ENCODE data around the gene GJA1.

DNA sequence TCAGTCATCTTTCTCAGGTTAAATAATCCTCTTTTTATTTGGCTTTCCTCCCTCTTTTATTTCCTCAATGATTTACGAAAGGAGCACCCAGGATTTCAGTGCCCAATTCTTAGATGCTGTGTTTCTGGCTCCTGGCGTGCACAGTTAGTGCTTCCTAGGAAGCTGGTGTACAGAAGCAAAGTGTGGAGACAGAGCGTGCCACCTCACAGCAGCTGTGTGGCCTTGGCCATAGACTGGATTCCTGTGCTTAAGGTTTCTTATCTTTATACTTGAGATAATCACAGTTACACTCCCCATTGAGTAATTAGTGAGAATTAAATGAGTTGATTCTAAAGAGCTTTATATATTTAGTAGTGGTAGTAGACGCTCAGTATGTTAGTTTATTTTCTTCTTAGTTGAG lies 39.7 kb upstream of the GJA1 start:
- TF ChIP-seq, protein P1, sequence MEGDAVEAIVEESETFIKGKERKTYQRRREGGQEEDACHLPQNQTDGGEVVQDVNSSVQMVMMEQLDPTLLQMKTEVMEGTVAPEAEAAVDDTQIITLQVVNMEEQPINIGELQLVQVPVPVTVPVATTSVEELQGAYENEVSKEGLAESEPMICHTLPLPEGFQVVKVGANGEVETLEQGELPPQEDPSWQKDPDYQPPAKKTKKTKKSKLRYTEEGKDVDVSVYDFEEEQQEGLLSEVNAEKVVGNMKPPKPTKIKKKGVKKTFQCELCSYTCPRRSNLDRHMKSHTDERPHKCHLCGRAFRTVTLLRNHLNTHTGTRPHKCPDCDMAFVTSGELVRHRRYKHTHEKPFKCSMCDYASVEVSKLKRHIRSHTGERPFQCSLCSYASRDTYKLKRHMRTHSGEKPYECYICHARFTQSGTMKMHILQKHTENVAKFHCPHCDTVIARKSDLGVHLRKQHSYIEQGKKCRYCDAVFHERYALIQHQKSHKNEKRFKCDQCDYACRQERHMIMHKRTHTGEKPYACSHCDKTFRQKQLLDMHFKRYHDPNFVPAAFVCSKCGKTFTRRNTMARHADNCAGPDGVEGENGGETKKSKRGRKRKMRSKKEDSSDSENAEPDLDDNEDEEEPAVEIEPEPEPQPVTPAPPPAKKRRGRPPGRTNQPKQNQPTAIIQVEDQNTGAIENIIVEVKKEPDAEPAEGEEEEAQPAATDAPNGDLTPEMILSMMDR (IDR thresholded peaks at IDR 0.05; ENCODE audit: poor library complexity, severe bottlenecking) = no peak
- no peak for TF ChIP-seq EZH2 (IDR thresholded peaks at IDR 0.05; ENCODE audit: borderline replicate concordance, insufficient read depth, low read length, poor library complexity, severe bottlenecking)
- TF ChIP-seq, protein P2, sequence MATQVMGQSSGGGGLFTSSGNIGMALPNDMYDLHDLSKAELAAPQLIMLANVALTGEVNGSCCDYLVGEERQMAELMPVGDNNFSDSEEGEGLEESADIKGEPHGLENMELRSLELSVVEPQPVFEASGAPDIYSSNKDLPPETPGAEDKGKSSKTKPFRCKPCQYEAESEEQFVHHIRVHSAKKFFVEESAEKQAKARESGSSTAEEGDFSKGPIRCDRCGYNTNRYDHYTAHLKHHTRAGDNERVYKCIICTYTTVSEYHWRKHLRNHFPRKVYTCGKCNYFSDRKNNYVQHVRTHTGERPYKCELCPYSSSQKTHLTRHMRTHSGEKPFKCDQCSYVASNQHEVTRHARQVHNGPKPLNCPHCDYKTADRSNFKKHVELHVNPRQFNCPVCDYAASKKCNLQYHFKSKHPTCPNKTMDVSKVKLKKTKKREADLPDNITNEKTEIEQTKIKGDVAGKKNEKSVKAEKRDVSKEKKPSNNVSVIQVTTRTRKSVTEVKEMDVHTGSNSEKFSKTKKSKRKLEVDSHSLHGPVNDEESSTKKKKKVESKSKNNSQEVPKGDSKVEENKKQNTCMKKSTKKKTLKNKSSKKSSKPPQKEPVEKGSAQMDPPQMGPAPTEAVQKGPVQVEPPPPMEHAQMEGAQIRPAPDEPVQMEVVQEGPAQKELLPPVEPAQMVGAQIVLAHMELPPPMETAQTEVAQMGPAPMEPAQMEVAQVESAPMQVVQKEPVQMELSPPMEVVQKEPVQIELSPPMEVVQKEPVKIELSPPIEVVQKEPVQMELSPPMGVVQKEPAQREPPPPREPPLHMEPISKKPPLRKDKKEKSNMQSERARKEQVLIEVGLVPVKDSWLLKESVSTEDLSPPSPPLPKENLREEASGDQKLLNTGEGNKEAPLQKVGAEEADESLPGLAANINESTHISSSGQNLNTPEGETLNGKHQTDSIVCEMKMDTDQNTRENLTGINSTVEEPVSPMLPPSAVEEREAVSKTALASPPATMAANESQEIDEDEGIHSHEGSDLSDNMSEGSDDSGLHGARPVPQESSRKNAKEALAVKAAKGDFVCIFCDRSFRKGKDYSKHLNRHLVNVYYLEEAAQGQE (IDR thresholded peaks at IDR 0.05; ENCODE audit: borderline replicate concordance) = no peak
- no peak for TF ChIP-seq POLR2AphosphoS5 (IDR thresholded peaks at IDR 0.05)
- no peak for TF ChIP-seq RAD21 (conservative IDR thresholded peaks at IDR 0.05)
- TF ChIP-seq MXI1 (conservative IDR thresholded peaks at IDR 0.05; ENCODE audit: poor library complexity, severe bottlenecking) = no peak
